Suprapubic skin (tissue), 4 donors: ENCODE results near the gene DECR2. TPM values are rescaled to one million over a fixed set of nuclear protein-coding genes. Genes with fewer than 3 reads are reported as not detected.

Experiments
- DNase-seq, 2 donors: peaks; one replicate each; pipeline ENCODE4 v3.0.0-alpha.2; 2019; ENCODE audit warnings: low spot score in 2 of 2
- H3K27ac ChIP-seq: fragments of 200-600 bp; sonication (generic); one replicate; pipeline ENCODE4 v1.5.1; 2019
- H3K27me3 ChIP-seq: fragments of 200-600 bp; sonication (generic); one replicate; pipeline ENCODE4 v1.5.1; 2019
- H3K36me3 ChIP-seq: fragments of 200-600 bp; sonication (generic); one replicate; pipeline ENCODE4 v1.5.1; 2019
- H3K4me1 ChIP-seq: fragments of 200-600 bp; sonication (generic); one replicate; pipeline ENCODE4 v1.5.1; 2019
- H3K4me3 ChIP-seq: fragments of 200-600 bp; sonication (generic); one replicate; pipeline ENCODE4 v1.5.1; 2019; ENCODE audit warnings: mild to moderate bottlenecking
- H3K9me3 ChIP-seq: fragments of 200-600 bp; sonication (generic); one replicate; pipeline ENCODE4 v1.5.1; 2019
- EP300 ChIP-seq: sonication (generic); formaldehyde crosslinking; IDR thresholded peaks from one replicate; pipeline ENCODE4 v1.6.1; 2017; ENCODE audit warnings: antibody characterized with exemption
- POLR2A ChIP-seq, 2 donors: fragments of 450-650 bp; IDR thresholded peaks; one replicate each; pipeline ENCODE4 v1.6.1; 2017; ENCODE audit warnings: antibody characterized with exemption in 2 of 2, mild to moderate bottlenecking in 2 of 2, moderate library complexity in 2 of 2
- POLR2AphosphoS5 ChIP-seq, 3 donors: sonication (generic); formaldehyde crosslinking; IDR thresholded peaks; one replicate each; pipeline ENCODE4 v1.6.1; 2017; ENCODE audit warnings: antibody characterized with exemption in 3 of 3
- WGBS: methylation state at CpG from one replicate; pipeline ENCODE4 v1.1.5; 2018; 5-methylcytosine and 5-hydroxymethylcytosine counted together
- total RNA-seq, 4 donors: library from RNA; depleted of rRNA; stranded (reverse); fragments of >200 nt; gene quantifications; one replicate each; pipeline ENCODE4 v1.1.0, GENCODE V29; 2016
- TF ChIP-seq, protein P1 (sequence below), 2 donors: fragments of 200-600 bp in 1 of 2; fragments of 450-650 bp in 1 of 2; sonication (generic) in 1 of 2; IDR thresholded peaks; one replicate each; pipeline ENCODE4 v1.5.1; 2016 to 2019; ENCODE audit warnings: antibody characterized with exemption in 2 of 2, mild to moderate bottlenecking in 1 of 2, moderate library complexity in 1 of 2

Gene DECR2, protein sequence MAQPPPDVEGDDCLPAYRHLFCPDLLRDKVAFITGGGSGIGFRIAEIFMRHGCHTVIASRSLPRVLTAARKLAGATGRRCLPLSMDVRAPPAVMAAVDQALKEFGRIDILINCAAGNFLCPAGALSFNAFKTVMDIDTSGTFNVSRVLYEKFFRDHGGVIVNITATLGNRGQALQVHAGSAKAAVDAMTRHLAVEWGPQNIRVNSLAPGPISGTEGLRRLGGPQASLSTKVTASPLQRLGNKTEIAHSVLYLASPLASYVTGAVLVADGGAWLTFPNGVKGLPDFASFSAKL
- total RNA-seq: 10 to 100 TPM in 3 of 4 donors, 1 to 10 TPM in 1; 9.1 to 23.4 (median 12.3) TPM

DNA sequence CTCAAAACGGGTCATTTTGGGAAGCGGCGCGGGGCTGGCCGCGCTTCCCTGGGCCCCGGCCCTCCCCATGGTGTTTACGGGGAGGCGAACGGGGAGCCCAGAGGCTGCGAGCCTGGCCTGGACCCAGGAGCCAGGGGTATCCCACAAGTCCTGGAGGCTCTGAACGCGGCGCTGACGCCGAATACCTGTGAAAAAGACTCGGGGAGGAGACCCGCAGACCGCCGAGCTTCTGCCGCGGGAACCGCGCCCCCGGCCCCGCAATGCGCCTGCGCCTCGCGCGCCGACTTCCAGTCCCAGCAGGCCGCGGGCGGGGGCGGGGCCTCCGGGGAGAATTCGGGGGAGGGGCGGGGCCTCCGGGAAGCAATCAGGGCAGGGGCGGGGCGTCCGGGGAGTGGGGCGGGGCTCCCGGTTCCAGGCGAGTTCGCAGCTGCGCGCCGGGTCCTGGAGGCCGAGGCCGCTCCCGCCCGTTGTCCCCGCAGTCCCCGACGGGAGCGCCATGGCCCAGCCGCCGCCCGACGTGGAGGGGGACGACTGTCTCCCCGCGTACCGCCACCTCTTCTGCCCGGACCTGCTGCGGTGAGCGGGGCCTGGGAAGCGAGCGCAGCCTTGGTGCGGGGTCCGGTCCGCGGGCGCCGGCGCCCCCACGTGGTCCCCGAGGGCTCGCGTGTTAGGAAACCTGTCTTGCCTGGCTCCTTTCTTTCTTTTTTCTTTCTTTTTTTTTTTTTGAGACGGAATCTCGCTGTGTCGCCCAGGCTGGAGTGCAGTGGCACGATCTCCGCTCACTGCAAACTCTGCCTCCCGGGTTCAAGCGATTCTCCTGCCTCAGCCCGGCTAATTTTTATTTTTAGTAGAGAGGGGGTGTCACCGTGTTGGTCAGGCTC is at the start of gene DECR2:
TSS of gene DECR2 (plus strand) at position 418 of the 881 bp plus-strand sequence. CDS start at position 497, 79 bp downstream.
- peak in 1 of 2 donors; percentile 52 for TF ChIP-seq POLR2A (IDR thresholded peaks at IDR 0.05)
- no peak for TF ChIP-seq EP300
- TF ChIP-seq POLR2AphosphoS5 (IDR thresholded peaks at IDR 0.05): peak in 2 of 3 donors; percentile 6 to 9
- TF ChIP-seq, protein P1, sequence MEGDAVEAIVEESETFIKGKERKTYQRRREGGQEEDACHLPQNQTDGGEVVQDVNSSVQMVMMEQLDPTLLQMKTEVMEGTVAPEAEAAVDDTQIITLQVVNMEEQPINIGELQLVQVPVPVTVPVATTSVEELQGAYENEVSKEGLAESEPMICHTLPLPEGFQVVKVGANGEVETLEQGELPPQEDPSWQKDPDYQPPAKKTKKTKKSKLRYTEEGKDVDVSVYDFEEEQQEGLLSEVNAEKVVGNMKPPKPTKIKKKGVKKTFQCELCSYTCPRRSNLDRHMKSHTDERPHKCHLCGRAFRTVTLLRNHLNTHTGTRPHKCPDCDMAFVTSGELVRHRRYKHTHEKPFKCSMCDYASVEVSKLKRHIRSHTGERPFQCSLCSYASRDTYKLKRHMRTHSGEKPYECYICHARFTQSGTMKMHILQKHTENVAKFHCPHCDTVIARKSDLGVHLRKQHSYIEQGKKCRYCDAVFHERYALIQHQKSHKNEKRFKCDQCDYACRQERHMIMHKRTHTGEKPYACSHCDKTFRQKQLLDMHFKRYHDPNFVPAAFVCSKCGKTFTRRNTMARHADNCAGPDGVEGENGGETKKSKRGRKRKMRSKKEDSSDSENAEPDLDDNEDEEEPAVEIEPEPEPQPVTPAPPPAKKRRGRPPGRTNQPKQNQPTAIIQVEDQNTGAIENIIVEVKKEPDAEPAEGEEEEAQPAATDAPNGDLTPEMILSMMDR (IDR thresholded peaks at IDR 0.05): peak; percentile 6 to 14
- Histone ChIP-seq H3K4me1 (peaks cover 26% of the 10 kb centered on the region), H3K4me3 (peak within 1 kb of the TSS; percentile 85), H3K27ac (peak within 1 kb of the TSS; percentile 86), H3K36me3 (peaks cover 3% of the 10 kb centered on the region), H3K9me3 (no peaks in the 10 kb centered on the region), H3K27me3 (no peaks in the 10 kb centered on the region)
- DNase-seq: peak; percentile 98
- under 1% methylated on average over 42 of the region's 91 CpGs for WGBS

DNA sequence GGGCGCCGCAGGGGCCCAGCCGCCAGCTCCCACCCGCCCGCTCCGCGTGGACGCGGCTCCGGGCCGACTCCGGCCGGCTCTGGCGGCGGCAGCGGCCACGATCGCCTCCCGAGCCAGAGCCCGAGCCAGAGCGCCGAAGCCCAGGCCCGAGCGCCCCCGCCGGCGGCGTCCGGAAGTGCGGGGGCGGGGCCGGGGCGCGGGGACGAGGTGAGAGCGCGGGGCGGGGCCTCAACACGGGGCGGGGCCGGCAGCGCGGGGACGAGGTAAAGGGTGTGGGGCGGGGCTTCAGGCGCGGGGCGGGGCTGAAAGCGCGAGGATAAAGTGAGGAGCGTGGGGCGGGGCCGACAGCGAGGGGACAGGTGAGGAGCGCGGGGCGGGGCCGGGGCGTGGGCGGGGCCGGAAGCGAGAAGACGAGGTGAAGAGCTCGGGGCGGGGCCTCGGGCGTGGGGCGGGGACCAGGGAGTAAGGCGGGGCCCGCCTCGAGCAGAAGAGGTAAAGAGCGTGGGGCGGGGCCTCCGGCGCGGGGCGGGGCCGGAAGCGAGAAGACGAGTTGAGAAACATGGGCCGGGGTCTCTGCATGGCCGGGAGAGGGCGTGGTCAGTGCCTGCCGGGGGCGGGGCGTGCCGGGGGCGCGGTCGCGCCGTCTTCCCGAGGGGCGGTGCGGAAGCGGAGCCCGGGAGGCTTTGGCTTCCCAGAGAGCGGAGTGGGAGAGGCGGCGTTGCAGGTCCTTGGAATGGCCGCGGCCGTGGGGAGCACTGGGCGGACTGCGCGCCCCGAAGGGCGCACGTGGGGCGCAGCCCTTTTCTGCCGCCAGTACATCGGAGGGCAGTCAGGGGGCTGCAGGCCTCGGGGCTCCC is 48.9 kb upstream of the DECR2 start, which contains the start of gene AXIN1:
TSS of gene AXIN1 (minus strand) at position 177 of the 857 bp plus-strand sequence. CDS start 5,698 bp downstream, outside the sequence.
- peak; percentile 100 for DNase-seq
- WGBS: 3% methylated on average over 10 of the region's 113 CpGs
- H3K9me3 ChIP-seq: no peaks in the 10 kb centered on the region
- no peaks in the 10 kb centered on the region for H3K36me3 ChIP-seq
- peak in 1 of 3 donors; percentile 24 for TF ChIP-seq POLR2AphosphoS5 (IDR thresholded peaks at IDR 0.05)
- peak in 1 of 2 donors; percentile 28 for TF ChIP-seq POLR2A (IDR thresholded peaks at IDR 0.05)
- TF ChIP-seq, protein P1 (IDR thresholded peaks at IDR 0.05): peak; percentile 14 to 78
- no peak for TF ChIP-seq EP300
- H3K27me3 ChIP-seq: no peaks in the 10 kb centered on the region
- peak within 1 kb of the TSS; percentile 90 for H3K4me3 ChIP-seq
- H3K27ac ChIP-seq: peak within 1 kb of the TSS; percentile 64
- peaks cover 33% of the 10 kb centered on the region for H3K4me1 ChIP-seq

DNA sequence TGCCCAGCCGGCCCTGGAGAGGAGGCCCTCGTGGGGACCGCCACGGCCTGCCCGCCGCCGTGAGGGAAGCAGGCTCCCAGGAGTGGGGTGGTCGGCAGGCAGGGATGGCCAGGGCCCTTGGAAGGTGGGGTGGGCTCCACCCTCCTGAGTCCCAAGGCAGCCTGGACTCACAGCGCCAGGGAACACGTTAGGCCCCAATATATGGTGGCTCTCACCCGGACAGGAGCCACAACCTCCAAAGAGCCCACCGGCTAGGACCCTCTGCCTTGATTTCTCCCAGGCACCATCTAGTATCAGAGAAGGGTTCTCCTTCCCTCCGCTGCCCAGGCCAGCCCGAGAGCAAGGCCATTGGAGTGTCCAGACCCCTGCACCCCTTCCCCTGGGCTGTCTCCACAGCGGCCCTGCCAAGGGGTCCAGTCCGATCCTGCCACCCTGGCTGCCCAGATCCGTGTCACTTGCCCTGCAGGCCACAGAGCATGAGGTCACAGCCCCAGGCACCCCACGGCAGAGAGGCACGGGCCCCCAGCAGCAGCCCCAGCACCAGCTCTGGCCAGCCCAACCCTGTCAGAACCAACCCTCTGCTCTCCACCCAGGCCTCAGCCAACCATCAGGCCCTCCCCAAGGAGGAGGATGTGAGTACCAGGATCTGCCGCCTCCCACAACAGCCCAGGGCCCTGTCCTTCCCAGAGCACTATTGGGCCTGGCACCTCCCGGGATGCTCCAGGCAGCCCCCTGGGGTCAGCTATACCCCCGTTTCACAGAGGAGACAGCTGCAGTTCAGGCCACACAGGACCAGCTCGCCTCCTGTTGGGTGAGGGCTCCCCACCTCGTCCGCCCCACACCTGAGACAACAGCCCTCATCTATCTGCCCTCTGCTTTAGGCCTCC is 48.0 kb upstream of the DECR2 start:
- H3K27me3 ChIP-seq: no peaks in the 10 kb centered on the region
- 87% methylated on average over 14 of the region's 25 CpGs for WGBS
- TF ChIP-seq, protein P1 (IDR thresholded peaks at IDR 0.05): no peak
- TF ChIP-seq EP300 (no peak), POLR2A (IDR thresholded peaks at IDR 0.05) (no peak), POLR2AphosphoS5 (IDR thresholded peaks at IDR 0.05) (no peak)
- H3K4me1 ChIP-seq: peaks cover 28% of the 10 kb centered on the region
- peak; percentile 76 to 80 for DNase-seq
- H3K4me3 ChIP-seq: peak overlapping the region; percentile 90
- H3K9me3 ChIP-seq: no peaks in the 10 kb centered on the region
- peak overlapping the region; percentile 51 for H3K27ac ChIP-seq
- H3K36me3 ChIP-seq: no peaks in the 10 kb centered on the region

DNA sequence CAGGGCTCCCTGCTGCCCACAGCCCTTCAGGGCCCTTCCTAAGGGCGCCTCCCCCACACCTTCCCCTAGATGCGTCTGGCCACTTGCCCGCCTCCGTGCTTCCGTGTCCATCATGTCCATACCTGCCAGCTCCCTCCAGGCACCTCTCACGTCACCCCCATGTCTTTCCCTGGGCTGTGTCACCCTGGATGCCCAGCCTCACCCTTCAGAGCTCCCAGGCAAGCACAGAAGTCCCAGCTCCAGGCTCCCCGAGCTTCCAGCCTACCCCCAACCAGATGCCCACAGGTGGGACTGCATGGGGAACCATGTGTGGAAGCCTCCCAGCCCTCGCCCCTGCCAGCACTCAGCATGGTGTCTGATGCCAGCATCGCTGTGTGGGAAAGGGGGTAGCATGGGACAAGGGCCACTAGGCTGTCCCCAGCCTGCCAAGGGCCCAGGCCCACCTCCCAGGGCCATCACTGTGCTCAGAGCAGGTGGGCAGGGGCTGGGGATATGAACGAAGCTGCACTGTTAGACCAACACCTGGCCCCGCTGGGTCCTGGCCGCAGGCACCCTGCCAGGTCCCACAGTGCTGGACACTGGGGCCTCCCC is 47.3 kb upstream of the DECR2 start:
- TF ChIP-seq, protein P1 (IDR thresholded peaks at IDR 0.05): no peak
- TF ChIP-seq POLR2AphosphoS5 (IDR thresholded peaks at IDR 0.05) (no peak), EP300 (no peak), POLR2A (IDR thresholded peaks at IDR 0.05) (no peak)
- Histone ChIP-seq H3K4me1 (peaks cover 28% of the 10 kb centered on the region), H3K27me3 (no peaks in the 10 kb centered on the region), H3K9me3 (no peaks in the 10 kb centered on the region), H3K27ac (no peak overlapping the region), H3K4me3 (no peak overlapping the region), H3K36me3 (no peaks in the 10 kb centered on the region)
- WGBS: 84% methylated on average over 10 of the region's 12 CpGs
- DNase-seq: peak in 1 of 2 donors; percentile 75
